A204.1 (cell line): ENCODE data around the gene PPP1R14B.

Experiments used
- FAIRE-seq: peaks from 2 replicates; lab custom pipeline; 2012; peaks lifted over from hg19 to GRCh38; lab: Jason Lieb, UNC

Gene PPP1R14B

GRCh38 chr11:64208796-64209562 lies 37.8 kb downstream of the PPP1R14B start:
- FAIRE-seq: no peak

GRCh38 chr11:64208086-64208795 lies 38.5 kb downstream of the PPP1R14B start:
- FAIRE-seq: no peak

GRCh38 chr11:64207256-64208085 lies 39.3 kb downstream of the PPP1R14B start:
- FAIRE-seq: no peak

- FAIRE-seq: no peak
Observed at GRCh38 chr11:64206457-64207255, 40.1 kb downstream of the PPP1R14B start, which contains the start of gene FERMT3. Gene FERMT3, plus strand, starts transcription at chr11:64206721. Its CDS starts 644 bp downstream, at chr11:64207365.

GRCh38 chr11:64204464-64204989 lies 42.2 kb downstream of the PPP1R14B start:
- no peak for FAIRE-seq

GRCh38 chr11:64204080-64204440 lies 42.7 kb downstream of the PPP1R14B start:
- FAIRE-seq: no peak

- FAIRE-seq: no peak
Observed at GRCh38 chr11:64203421-64204079, 43.2 kb downstream of the PPP1R14B start.

GRCh38 chr11:64202992-64203391 lies 43.8 kb downstream of the PPP1R14B start:
- FAIRE-seq: no peak

- FAIRE-seq: no peak
Observed at GRCh38 chr11:64201543-64201942, 45.2 kb downstream of the PPP1R14B start.

- FAIRE-seq: no peak
Observed at GRCh38 chr11:64198511-64198910, 48.2 kb downstream of the PPP1R14B start.

GRCh38 chr11:64196626-64197025 lies 50.1 kb downstream of the PPP1R14B start:
- FAIRE-seq: no peak
